ENCODE measurements around the gene STK11. TPM values are rescaled to one million over a fixed set of nuclear protein-coding genes. Genes with fewer than 3 reads are reported as not detected.

Gene STK11
- total RNA-seq, 4 donors from 2014 or later: 98.4 to 135 (median 117) TPM

GRCh38 chr19:1274852-1275259 is 69.3 kb downstream of the STK11 start:
- H3K27me3 ChIP-seq: no peaks in the 10 kb centered on the region
- no peak for DNase-seq
- no peak for TF ChIP-seq CTCF (IDR thresholded peaks at IDR 0.05)
- TF ChIP-seq POLR2A (IDR thresholded peaks at IDR 0.05): no peak

GRCh38 chr19:1275260-1275975 is 69.8 kb downstream of the STK11 start, which contains the start of gene FAM174C:
FAM174C (plus strand) TSS chr19:1275530; CDS start chr19:1275550, 20 bp downstream.
- Histone ChIP-seq H3K4me3 (peak within 1 kb of the TSS; percentile 64 to 90 (median 87)), H3K4me1 (peaks cover 0 to 66% (median 42%) of the 10 kb centered on the region in 4 donors), H3K36me3 (peaks cover 0 to 54% (median 0%) of the 10 kb centered on the region in 3 donors), H3K9me3 (no peaks in the 10 kb centered on the region), H3K27me3 (no peaks in the 10 kb centered on the region), H3K27ac (peak within 1 kb of the TSS; percentile 95 to 100 (median 98))
- TF ChIP-seq CTCF (IDR thresholded peaks at IDR 0.05): peak in 1 of 6 experiments; percentile 28
- TF ChIP-seq POLR2A (IDR thresholded peaks at IDR 0.05): peak in 1 of 2 donors; percentile 93
- peak; percentile 97 to 98 (median 98) for DNase-seq

More at GRCh38 chr19:1274852-1275259, 69.3 kb downstream of the STK11 start:
- Histone ChIP-seq H3K27ac (peak overlapping the region; percentile 95 to 100 (median 98)), H3K9me3 (no peaks in the 10 kb centered on the region), H3K4me3 (peak overlapping the region; percentile 64 to 90 (median 87)), H3K36me3 (peaks cover 0 to 54% (median 0%) of the 10 kb centered on the region in 3 donors), H3K4me1 (peaks cover 0 to 68% (median 47%) of the 10 kb centered on the region in 4 donors)

- H3K4me3 ChIP-seq: peak overlapping the region; percentile 64 to 90 (median 87)
- TF ChIP-seq CTCF (IDR thresholded peaks at IDR 0.05) (no peak), POLR2A (IDR thresholded peaks at IDR 0.05) (peak in 1 of 2 donors; percentile 40)
- no peaks in the 10 kb centered on the region for H3K9me3 ChIP-seq
- no peak for DNase-seq
- H3K4me1 ChIP-seq: peaks cover 0 to 59% (median 35%) of the 10 kb centered on the region in 4 donors
- H3K27ac ChIP-seq: peak overlapping the region; percentile 95 to 100 (median 98)
- peaks cover 0 to 50% (median 0%) of the 10 kb centered on the region in 3 donors for H3K36me3 ChIP-seq
- no peaks in the 10 kb centered on the region for H3K27me3 ChIP-seq
These were observed 70.5 kb downstream of the STK11 start for GRCh38 chr19:1275976-1276627.

GRCh38 chr19:1276628-1277022 is 71.0 kb downstream of the STK11 start:
- peaks cover 0 to 45% (median 0%) of the 10 kb centered on the region in 3 donors for H3K36me3 ChIP-seq
- H3K4me3 ChIP-seq: peak overlapping the region in 3 of 4 donors; percentile 85 to 90 (median 89)
- peaks cover 0 to 54% (median 30%) of the 10 kb centered on the region in 4 donors for H3K4me1 ChIP-seq
- no peaks in the 10 kb centered on the region for H3K27me3 ChIP-seq
- TF ChIP-seq CTCF (IDR thresholded peaks at IDR 0.05) (no peak), POLR2A (IDR thresholded peaks at IDR 0.05) (no peak)
- DNase-seq: peak in 1 of 3 donors; percentile 42
- H3K27ac ChIP-seq: peak overlapping the region; percentile 95 to 100 (median 98)
- no peaks in the 10 kb centered on the region for H3K9me3 ChIP-seq

GRCh38 chr19:1277061-1277460 is 71.5 kb downstream of the STK11 start:
- DNase-seq: no peak
- no peaks in the 10 kb centered on the region for H3K9me3 ChIP-seq
- no peaks in the 10 kb centered on the region for H3K27me3 ChIP-seq
- H3K27ac ChIP-seq: peak overlapping the region; percentile 95 to 100 (median 98)
- H3K4me3 ChIP-seq: no peak overlapping the region
- TF ChIP-seq POLR2A (IDR thresholded peaks at IDR 0.05) (no peak), CTCF (IDR thresholded peaks at IDR 0.05) (no peak)
- peaks cover 0 to 49% (median 28%) of the 10 kb centered on the region in 4 donors for H3K4me1 ChIP-seq
- H3K36me3 ChIP-seq: peaks cover 0 to 41% (median 0%) of the 10 kb centered on the region in 3 donors

Other genes starting within 250 kb of the STK11 start
- 10 to 100 TPM; 26.4 to 58.8 (median 40.5) TPM for gene WDR18, start 221.4 kb upstream of the STK11 start, total RNA-seq
- not detected for gene GRIN3B, start 205.4 kb upstream of the STK11 start, total RNA-seq
- 100 to 1,000 TPM; 287 to 409 (median 366) TPM for gene TMEM259, start 184.7 kb upstream of the STK11 start, total RNA-seq
- not detected for gene RNU6-2, start 184.3 kb upstream of the STK11 start, total RNA-seq
- 10 to 100 TPM; 20.6 to 47.0 (median 22.6) TPM for gene CNN2, start 179.2 kb upstream of the STK11 start, total RNA-seq
- 100 to 1,000 TPM in 1 of 4 donors, 10 to 100 TPM in 3; 30.1 to 162 (median 72.1) TPM for gene ABCA7, start 165.7 kb upstream of the STK11 start, total RNA-seq
- gene ARHGAP45, start 138.6 kb upstream of the STK11 start, total RNA-seq: 100 to 1,000 TPM in 2 of 4 donors, 10 to 100 TPM in 2; 82.6 to 187 (median 118) TPM
- 100 to 1,000 TPM in 2 of 4 donors, 10 to 100 TPM in 2; 74.3 to 107 (median 96.9) TPM for gene POLR2E, start 110.4 kb upstream of the STK11 start, total RNA-seq
- gene GPX4, start 101.8 kb upstream of the STK11 start, total RNA-seq: 100 to 1,000 TPM; 258 to 493 (median 326) TPM
- gene SBNO2, start 31.5 kb upstream of the STK11 start, total RNA-seq: 10 to 100 TPM; 26.4 to 71.0 (median 57.8) TPM
- 1 to 10 TPM in 1 of 4 donors, not detected in 3; 1.9 TPM for gene CBARP, start 32.2 kb downstream of the STK11 start, total RNA-seq
- gene ATP5F1D, start 36.0 kb downstream of the STK11 start, total RNA-seq: 100 to 1,000 TPM in 3 of 4 donors, 10 to 100 TPM in 1; 88.3 to 299 (median 206) TPM
- 100 to 1,000 TPM in 1 of 4 donors, 10 to 100 TPM in 3; 34.7 to 205 (median 98.9) TPM for gene MIDN, start 42.8 kb downstream of the STK11 start, total RNA-seq
- 100 to 1,000 TPM; 258 to 623 (median 458) TPM for gene CIRBP, start 63.6 kb downstream of the STK11 start, total RNA-seq
- gene FAM174C, start 69.8 kb downstream of the STK11 start, total RNA-seq: 10 to 100 TPM; 39.6 to 87.7 (median 80.0) TPM
- 10 to 100 TPM; 21.5 to 34.1 (median 32.3) TPM for gene EFNA2, start 80.1 kb downstream of the STK11 start, total RNA-seq
- gene NDUFS7, start 178.1 kb downstream of the STK11 start, total RNA-seq: 100 to 1,000 TPM in 3 of 4 donors, 10 to 100 TPM in 1; 99.9 to 165 (median 156) TPM
- 1 to 10 TPM in 2 of 4 donors, not detected in 2; 2.5 to 3.1 TPM for gene GAMT, start 195.8 kb downstream of the STK11 start, total RNA-seq
- gene DAZAP1, start 201.8 kb downstream of the STK11 start, total RNA-seq: 10 to 100 TPM; 37.5 to 90.9 (median 58.2) TPM
- 1,000 to 10,000 TPM; 1,044 to 1,915 (median 1,354) TPM for gene RPS15, start 232.6 kb downstream of the STK11 start, total RNA-seq
- gene APC2, start 244.3 kb downstream of the STK11 start, total RNA-seq: under 1 TPM in 3 of 4 donors, not detected in 1; 0.18 to 0.76 (median 0.27) TPM